Measurements from ENCODE around the gene DYNLRB1. TPM values are rescaled to one million over a fixed set of nuclear protein-coding genes. Genes with fewer than 3 reads are reported as not detected.

Gene DYNLRB1
- total and polyA plus RNA-seq, 10 of the 15 experiments (the other 5 are each of a cell fraction or from before 2014, with no cell fraction given) = 87.9 to 313 (median 153) TPM

GRCh38 chr20:34543463-34544056 is 27.3 kb downstream of the DYNLRB1 start:
- ATAC-seq (no peak), DNase-seq (ENCODE audit: low read depth, low spot score) (no peak), FAIRE-seq (no peak)
- ChIA-PET RAD21 (ENCODE audit: unreplicated experiment) (interaction anchor here (1.0 to 1.2 kb wide), 2 partner anchors 164 to 226 kb away, joined by 4 to 6 read pairs; no protein-coding TSS in a partner anchor), CTCF (interaction anchor here (1.4 kb wide), 1 partner anchor 164 kb away, joined by 8 read pairs; no protein-coding TSS in a partner anchor), POLR2A (interaction anchor here (0.5 kb wide), 1 partner anchor 134 kb away, joined by 3 read pairs; the partner anchor contains the start of gene PIGU), SMC1A (ENCODE audit: uncharacterized antibody, unreplicated experiment) (interaction anchor here (2.1 to 3.3 kb wide), 2 partner anchors 164 to 227 kb away, joined by 5 to 10 read pairs; no protein-coding TSS in a partner anchor)
- H3K79me2 ChIP-seq (ENCODE audit: control insufficient read depth, insufficient read depth, low read length) = no peaks in the 10 kb centered on the region
- peaks cover 4% of the 10 kb centered on the region; the same call in 1 of the 2 replicates for H3K4me1 ChIP-seq (ENCODE audit: control insufficient read depth, insufficient read depth, low read length)
- no peak overlapping the region for H3K9ac ChIP-seq (ENCODE audit: control insufficient read depth, insufficient read depth, low read length)
- no peaks in the 10 kb centered on the region for H3K27me3 ChIP-seq (replicated peaks in 1 of 2; ENCODE audit: control insufficient read depth in 2 of 2, insufficient read depth in 2 of 2, low read length in 1 of 2)
- intact Hi-C loops (cut with micrococcal nuclease; ENCODE audit: unreplicated experiment) (no loop called here), in situ Hi-C loops (cut with MboI) (no loop called here)
- H3K4me2 ChIP-seq (ENCODE audit: control insufficient read depth, insufficient read depth) = no peak overlapping the region
- no peak overlapping the region for H2AFZ ChIP-seq (ENCODE audit: control insufficient read depth, low read depth, low read length)
- BruUV-seq (replicated peaks) = no TSS peak
- H3K4me3 ChIP-seq = no peak overlapping the region
- no peaks in the 10 kb centered on the region for H3K9me3 ChIP-seq (replicated peaks; ENCODE audit: control insufficient read depth, insufficient read depth, low read length)
- H3K36me3 ChIP-seq (ENCODE audit: control insufficient read depth in 2 of 2, insufficient read depth in 2 of 2, low read length in 1 of 2) = peaks cover 7 to 9% of the 10 kb centered on the region in 2 experiments; a peak in 3 of 4 replicates
- 50% methylated on average over 12 of the region's 12 CpGs for WGBS (ENCODE audit: insufficient coverage, insufficient replicate concordance, low lambda C conversion rate, missing lambda C conversion rate)
- H3K27ac ChIP-seq (ENCODE audit: control insufficient read depth, insufficient read depth) = no peak overlapping the region
- no peaks in the 10 kb centered on the region for H4K20me1 ChIP-seq (ENCODE audit: control insufficient read depth, insufficient read depth)
- TF ChIP-seq, protein P1, sequence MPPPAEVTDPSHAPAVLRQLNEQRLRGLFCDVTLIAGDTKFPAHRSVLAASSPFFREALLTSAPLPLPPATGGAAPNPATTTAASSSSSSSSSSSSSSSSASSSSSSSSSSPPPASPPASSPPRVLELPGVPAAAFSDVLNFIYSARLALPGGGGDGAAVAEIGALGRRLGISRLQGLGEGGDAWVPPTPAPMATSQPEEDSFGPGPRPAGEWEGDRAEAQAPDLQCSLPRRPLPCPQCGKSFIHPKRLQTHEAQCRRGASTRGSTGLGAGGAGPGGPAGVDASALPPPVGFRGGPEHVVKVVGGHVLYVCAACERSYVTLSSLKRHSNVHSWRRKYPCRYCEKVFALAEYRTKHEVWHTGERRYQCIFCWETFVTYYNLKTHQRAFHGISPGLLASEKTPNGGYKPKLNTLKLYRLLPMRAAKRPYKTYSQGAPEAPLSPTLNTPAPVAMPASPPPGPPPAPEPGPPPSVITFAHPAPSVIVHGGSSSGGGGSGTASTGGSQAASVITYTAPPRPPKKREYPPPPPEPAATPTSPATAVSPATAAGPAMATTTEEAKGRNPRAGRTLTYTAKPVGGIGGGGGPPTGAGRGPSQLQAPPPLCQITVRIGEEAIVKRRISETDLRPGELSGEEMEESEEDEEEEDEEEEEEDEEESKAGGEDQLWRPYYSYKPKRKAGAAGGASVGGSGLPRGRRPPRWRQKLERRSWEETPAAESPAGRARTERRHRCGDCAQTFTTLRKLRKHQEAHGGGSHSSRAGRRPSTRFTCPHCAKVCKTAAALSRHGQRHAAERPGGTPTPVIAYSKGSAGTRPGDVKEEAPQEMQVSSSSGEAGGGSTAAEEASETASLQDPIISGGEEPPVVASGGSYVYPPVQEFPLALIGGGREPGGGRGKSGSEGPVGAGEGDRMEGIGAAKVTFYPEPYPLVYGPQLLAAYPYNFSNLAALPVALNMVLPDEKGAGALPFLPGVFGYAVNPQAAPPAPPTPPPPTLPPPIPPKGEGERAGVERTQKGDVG (CRISPR knock-in tag; IDR thresholded peaks at IDR 0.05) = no peak
- TF ChIP-seq NFYB (IDR thresholded peaks at IDR 0.05; ENCODE audit: insufficient read depth, low read depth, low read length) (no peak), RELA (IDR thresholded peaks at IDR 0.05; ENCODE audit: borderline replicate concordance, partially characterized antibody) (no peak), PRDM15 (CRISPR knock-in tag; IDR thresholded peaks at IDR 0.05) (no peak), ESRRA (IDR thresholded peaks at IDR 0.05; ENCODE audit: low read length) (no peak), NFYA (IDR thresholded peaks at IDR 0.05; ENCODE audit: borderline replicate concordance, low read depth, low read length) (no peak), ZSCAN29 (IDR thresholded peaks at IDR 0.05) (no peak), NR2C2 (IDR thresholded peaks at IDR 0.05; ENCODE audit: borderline replicate concordance, control insufficient read depth, insufficient read length, low read depth) (no peak), RCOR1 (conservative IDR thresholded peaks at IDR 0.05; ENCODE audit: low read depth, low read length) (no peak), MEF2A (IDR thresholded peaks at IDR 0.05; ENCODE audit: insufficient read depth, low read depth, low read length) (no peak)
- TF ChIP-seq, protein P2, sequence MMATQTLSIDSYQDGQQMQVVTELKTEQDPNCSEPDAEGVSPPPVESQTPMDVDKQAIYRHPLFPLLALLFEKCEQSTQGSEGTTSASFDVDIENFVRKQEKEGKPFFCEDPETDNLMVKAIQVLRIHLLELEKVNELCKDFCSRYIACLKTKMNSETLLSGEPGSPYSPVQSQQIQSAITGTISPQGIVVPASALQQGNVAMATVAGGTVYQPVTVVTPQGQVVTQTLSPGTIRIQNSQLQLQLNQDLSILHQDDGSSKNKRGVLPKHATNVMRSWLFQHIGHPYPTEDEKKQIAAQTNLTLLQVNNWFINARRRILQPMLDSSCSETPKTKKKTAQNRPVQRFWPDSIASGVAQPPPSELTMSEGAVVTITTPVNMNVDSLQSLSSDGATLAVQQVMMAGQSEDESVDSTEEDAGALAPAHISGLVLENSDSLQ (IDR thresholded peaks at IDR 0.05) = no peak
- TF ChIP-seq, protein P3, sequence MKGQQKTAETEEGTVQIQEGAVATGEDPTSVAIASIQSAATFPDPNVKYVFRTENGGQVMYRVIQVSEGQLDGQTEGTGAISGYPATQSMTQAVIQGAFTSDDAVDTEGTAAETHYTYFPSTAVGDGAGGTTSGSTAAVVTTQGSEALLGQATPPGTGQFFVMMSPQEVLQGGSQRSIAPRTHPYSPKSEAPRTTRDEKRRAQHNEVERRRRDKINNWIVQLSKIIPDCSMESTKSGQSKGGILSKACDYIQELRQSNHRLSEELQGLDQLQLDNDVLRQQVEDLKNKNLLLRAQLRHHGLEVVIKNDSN (IDR thresholded peaks at IDR 0.05; ENCODE audit: borderline replicate concordance, extremely low read length, insufficient read depth, low read depth, low read length) = no peak
